HG03280 (cell line): ENCODE data around the gene BRD2.
"Not testable (repeated sequence)": the region's sequence is repeated elsewhere in the genome, so short reads cannot be mapped to it uniquely, and the experiment has no call there.

Experiments used
- ATAC-seq: cut with Tn5 transposase; IDR thresholded peaks from one replicate; pipeline ENCODE4 v1.9.1; 2021; ENCODE audit warnings: mild to moderate bottlenecking, moderate library complexity; ENCODE audit not compliant: unreplicated experiment

BRD2 gene

GRCh38 chr6:32968093-32968866 is at the start of gene BRD2:
BRD2 (plus strand) TSS chr6:32968594; CDS start chr6:32972899, 4,305 bp downstream.
- peak; percentile 38 for ATAC-seq

- no peak for ATAC-seq
These were observed 47.7 kb upstream of the BRD2 start for GRCh38 chr6:32920715-32921114.

DNA sequence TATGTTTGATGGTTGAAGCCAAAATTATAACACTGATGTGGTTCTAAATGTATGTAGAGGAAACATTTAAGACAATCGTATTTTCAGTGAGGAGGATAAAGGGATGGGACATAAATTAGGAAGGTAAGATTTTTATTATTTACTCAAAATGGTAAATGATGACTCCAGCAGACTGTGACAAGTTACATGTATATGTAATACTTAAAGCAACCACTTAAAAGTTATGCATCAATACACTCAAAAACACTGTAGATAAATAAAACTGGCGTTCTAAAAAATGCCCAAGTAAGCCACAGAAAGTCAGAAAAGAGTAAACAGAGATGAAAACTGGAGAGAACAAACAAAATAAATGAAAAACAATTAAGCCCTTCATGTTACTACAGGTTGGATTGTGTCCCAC is 46.3 kb upstream of the BRD2 start:
- ATAC-seq = no peak

DNA sequence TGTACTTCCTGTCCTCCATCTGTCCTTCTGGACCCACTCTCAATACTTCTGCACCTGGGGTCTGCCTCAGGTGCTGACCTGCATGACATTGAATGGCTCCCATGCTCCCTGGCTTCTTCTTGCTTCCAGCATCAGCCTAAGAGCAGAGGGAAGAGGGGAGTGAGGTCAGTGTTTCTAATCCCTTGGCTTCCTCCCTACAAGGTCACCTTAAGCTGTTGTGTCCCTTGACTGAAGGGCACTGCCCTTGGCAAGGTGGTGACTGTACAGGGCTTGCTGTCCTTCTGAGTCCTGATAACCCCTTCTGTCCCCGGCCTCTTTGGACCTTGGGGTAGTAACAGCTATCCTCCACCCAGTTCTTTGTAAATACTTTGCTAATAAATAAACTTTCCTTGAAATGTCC is 37.2 kb upstream of the BRD2 start:
- no peak for ATAC-seq

GRCh38 chr6:32932132-32932868 is 36.1 kb upstream of the BRD2 start:
- no peak for ATAC-seq

DNA sequence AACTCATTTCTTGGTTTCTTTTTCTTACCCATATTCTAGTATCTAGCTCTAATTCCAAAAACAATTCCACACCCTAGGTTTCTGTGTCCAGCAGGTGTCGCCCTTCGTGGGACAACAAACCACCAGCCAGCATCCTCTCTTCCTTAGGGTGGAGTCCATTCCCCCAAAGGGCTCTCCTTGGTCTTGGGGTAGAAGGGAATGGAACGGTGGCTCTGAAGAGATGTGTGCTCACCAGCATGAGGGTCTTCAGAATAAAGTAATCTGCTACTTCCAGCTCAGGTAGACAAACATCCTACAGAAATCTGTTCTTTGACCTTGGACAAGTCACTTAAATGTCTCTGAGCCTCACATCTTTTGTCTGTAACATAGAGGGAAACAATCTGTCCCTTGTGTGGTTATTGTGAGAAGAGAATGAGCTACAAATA is 34.7 kb upstream of the BRD2 start:
- ATAC-seq = no peak

GRCh38 chr6:32935551-32936238 is 32.7 kb upstream of the BRD2 start:
- no peak for ATAC-seq

- ATAC-seq = no peak
These were observed 31.9 kb upstream of the BRD2 start for GRCh38 chr6:32936239-32937152.

- ATAC-seq = no peak
These were observed 31.2 kb upstream of the BRD2 start for GRCh38 chr6:32937230-32937633.

DNA sequence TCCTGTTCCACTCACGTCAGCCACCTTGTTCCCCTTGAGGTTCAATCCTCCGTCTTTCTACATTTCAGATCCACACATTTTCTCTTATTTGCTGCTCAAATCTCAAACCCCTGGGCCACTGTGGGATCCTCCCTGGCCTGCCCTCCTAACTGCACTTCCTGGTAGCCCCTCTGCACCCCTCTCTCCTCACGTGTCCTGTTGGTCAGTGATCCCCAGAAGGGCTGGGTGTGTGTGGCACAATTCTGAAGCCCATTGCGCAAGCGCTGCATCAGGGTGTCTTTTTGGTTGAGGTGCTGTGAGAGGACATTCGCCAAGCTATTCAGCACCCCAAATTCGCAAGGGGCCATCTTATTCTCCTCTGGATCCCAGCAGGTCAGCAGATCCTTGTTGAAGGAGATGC is 29.9 kb upstream of the BRD2 start:
- no peak for ATAC-seq

DNA sequence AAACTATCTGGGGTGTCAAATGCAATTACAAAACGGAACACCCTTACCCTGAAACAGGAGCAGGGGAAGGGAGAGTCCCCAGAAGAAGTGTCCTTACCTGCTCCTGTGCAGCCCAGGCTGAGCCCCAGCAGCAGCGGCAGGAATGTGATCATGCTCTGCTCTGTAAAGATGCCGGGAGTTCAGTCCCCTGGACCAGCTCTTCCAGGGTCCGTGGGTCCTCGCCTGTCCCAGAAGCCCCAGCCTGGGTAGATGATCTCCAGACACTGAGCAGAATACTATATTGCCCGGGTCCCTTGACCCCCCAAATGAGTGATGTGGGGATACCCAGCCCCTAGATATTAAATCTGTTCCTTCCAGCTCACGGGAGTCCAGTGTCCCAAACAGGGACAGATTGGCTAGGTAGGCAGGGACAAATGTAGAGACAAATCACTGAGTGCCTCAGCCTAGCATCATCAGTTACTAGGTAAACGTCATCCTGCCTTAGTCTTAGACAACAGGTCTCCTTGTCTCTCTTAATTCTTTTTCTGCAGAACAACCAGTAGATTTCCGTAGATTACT is 27.7 kb upstream of the BRD2 start, which contains the start of gene HLA-DMB:
Gene HLA-DMB, minus strand, starts transcription at position 373 of the 558 bp plus-strand sequence. Its CDS starts 221 bp downstream, at position 152.
- peak; percentile 62 for ATAC-seq

- peak; percentile 51 for ATAC-seq
These were observed 27.1 kb upstream of the BRD2 start for GRCh38 chr6:32941214-32941768.

GRCh38 chr6:32942555-32943123 is 25.8 kb upstream of the BRD2 start:
- not testable (repeated sequence) for ATAC-seq

GRCh38 chr6:32943864-32944649 is 24.3 kb upstream of the BRD2 start:
- peak; percentile 45 for ATAC-seq

DNA sequence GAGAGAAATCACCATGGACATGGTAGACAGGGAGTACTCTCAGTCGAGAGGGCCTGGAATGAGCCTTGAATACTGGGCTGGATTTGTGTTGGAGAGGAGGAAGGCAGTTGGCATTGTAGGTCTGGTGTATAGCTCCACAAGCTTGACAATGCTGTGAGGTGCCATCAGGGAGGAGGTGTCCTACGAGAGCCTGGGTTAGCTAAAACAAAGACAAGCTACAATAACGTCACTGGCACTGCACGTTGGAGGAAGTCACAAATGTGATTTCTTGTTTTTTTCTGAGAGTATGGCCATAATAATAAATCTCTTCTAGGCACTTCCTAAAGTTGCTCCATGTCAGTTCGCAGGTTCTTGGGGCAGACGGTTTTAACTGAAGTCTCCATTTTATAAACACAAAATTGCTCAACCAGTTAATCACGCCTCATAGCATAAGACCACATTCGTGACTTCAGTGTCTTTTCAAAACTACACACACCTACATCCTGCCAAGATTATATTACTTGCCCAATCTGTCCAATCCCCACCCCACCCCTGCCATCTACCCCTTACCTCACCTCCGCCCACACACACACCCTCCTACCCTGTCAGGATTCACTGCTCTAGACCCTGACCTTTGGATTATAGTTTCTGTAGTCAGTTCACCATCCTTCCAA is 23.2 kb upstream of the BRD2 start:
- ATAC-seq = no peak

DNA sequence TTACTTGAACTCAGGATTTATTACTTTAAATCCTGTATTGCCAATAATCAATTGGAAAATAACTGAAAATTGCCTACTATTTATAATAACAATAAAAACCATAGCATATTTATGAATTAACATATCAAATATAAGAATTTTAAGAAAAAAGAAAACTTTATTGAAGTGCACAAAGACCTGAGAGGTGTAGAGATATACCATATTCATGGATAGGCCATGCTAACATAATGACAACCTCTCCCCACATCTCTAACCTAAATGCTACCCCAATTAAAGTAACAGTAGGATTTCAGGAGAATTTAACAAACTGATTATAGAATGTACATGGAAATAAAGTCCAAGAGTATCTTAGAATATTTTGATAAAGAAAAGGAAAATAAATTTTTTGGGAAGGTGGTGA is 22.4 kb upstream of the BRD2 start:
- no peak for ATAC-seq

DNA sequence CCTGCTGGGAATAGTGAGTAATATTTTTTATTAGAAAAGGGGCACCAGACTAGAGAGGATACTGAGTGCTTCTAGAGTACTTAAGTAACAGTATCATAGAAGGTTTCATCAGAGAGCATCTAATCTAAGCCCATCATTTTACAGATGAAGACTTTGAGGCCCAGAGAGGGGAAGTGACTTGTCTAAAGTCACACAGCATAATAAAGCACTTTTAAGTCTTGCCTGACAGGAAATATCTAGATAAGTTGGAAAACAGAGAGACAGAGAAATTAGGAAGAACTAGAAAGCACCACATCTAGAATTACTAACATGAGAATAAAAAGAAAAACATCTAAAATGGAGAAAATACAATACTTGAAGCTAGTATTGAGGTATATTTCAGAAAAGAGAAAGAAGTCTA is 21.5 kb upstream of the BRD2 start:
- no peak for ATAC-seq
